AG04450 (cell line): ENCODE results near the gene RFTN1. TPM values are rescaled to one million over a fixed set of nuclear protein-coding genes. Genes with fewer than 3 reads are reported as not detected.

ENCODE experiments used
- CTCF ChIA-PET: fragments of 300-600, 350-600 bp; formaldehyde crosslinking; extraction: SDS; loops from one replicate; lab custom pipeline; 2022; ENCODE audit warnings: antibody characterized with exemption, inconsistent platforms; lab: Charles Lee
- POLR2A ChIA-PET: fragments of 350-600 bp; formaldehyde crosslinking; extraction: SDS; loops from one replicate; lab custom pipeline; 2021; ENCODE audit warnings: antibody characterized with exemption, inconsistent platforms; lab: Yijun Ruan, JAX
- DNase-seq: peaks from one replicate; pipeline ENCODE4 v3.0.0-alpha.2; 2011; ENCODE audit warnings: low read depth, low spot score
- H3K27ac ChIP-seq: one replicate; pipeline ENCODE4 v1.5.1; 2012; ENCODE audit warnings: low read depth, low read length, control low read depth
- H3K27me3 ChIP-seq: one replicate; pipeline ENCODE4 v1.6.0; 2012; ENCODE audit warnings: low read length; ENCODE audit not compliant: control insufficient read depth, insufficient read depth
- H3K4me3 ChIP-seq: 2 replicates; pipeline ENCODE4 v1.5.1; 2011; ENCODE audit warnings: mild to moderate bottlenecking, low read depth, low read length, control low read depth
- H3K9me3 ChIP-seq: 2 replicates; pipeline ENCODE4 v1.5.1; 2012; ENCODE audit warnings: low read length; ENCODE audit not compliant: control insufficient read depth, insufficient read depth
- polyA plus RNA-seq: library from polyadenylated mRNA; depleted of rRNA; stranded (reverse); fragments of >200 nt; gene quantifications from 2 replicates; pipeline ENCODE4 v1.2.3, GENCODE V29; 2011
- TF ChIP-seq, protein P1 (sequence below): IDR thresholded peaks from 2 replicates; pipeline ENCODE4 v1.5.1; 2011; ENCODE audit warnings: low read depth, low read length, control low read depth, inconsistent platforms

Gene RFTN1
- polyA plus RNA-seq, 1 experiment = 97.3 TPM

DNA sequence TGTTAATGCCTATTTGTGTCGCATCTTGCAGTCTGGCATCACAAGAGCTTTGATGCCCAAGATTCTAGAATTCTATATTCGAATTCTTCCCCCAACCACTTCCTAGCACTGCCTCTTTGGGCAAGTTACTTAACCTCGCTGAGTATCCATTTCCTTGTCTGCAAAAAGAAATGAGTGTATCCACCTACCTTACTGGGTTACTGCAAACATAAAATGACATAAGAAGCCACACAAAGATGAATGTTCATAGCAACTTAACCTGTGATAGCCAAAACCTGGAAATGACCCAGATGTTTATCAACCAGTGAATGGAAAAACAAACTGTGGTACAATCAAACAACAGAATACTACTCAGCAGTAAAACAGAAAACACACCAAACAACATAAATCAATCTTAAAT lies 24.9 kb downstream of the RFTN1 start:
- TF ChIP-seq, protein P1, sequence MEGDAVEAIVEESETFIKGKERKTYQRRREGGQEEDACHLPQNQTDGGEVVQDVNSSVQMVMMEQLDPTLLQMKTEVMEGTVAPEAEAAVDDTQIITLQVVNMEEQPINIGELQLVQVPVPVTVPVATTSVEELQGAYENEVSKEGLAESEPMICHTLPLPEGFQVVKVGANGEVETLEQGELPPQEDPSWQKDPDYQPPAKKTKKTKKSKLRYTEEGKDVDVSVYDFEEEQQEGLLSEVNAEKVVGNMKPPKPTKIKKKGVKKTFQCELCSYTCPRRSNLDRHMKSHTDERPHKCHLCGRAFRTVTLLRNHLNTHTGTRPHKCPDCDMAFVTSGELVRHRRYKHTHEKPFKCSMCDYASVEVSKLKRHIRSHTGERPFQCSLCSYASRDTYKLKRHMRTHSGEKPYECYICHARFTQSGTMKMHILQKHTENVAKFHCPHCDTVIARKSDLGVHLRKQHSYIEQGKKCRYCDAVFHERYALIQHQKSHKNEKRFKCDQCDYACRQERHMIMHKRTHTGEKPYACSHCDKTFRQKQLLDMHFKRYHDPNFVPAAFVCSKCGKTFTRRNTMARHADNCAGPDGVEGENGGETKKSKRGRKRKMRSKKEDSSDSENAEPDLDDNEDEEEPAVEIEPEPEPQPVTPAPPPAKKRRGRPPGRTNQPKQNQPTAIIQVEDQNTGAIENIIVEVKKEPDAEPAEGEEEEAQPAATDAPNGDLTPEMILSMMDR = no peak
- Histone ChIP-seq H3K27ac (no peak overlapping the region), H3K27me3 (no peaks in the 10 kb centered on the region), H3K9me3 (no peaks in the 10 kb centered on the region; the same call in 1 of the 2 replicates), H3K4me3 (no peak overlapping the region)
- DNase-seq = no peak
- POLR2A ChIA-PET = no interaction called here
- CTCF ChIA-PET = interaction anchor here (0.6 kb wide), 1 partner anchor 178 kb away, joined by 3 read pairs; no protein-coding TSS in a partner anchor

GRCh38 chr3:16487511-16488175 lies 25.9 kb downstream of the RFTN1 start:
- Histone ChIP-seq H3K27ac (no peak overlapping the region), H3K27me3 (no peaks in the 10 kb centered on the region), H3K9me3 (no peaks in the 10 kb centered on the region; the same call in 1 of the 2 replicates), H3K4me3 (no peak overlapping the region)
- ChIA-PET POLR2A (no interaction called here), CTCF (no interaction called here)
- TF ChIP-seq, protein P1 = no peak
- DNase-seq = no peak

DNA sequence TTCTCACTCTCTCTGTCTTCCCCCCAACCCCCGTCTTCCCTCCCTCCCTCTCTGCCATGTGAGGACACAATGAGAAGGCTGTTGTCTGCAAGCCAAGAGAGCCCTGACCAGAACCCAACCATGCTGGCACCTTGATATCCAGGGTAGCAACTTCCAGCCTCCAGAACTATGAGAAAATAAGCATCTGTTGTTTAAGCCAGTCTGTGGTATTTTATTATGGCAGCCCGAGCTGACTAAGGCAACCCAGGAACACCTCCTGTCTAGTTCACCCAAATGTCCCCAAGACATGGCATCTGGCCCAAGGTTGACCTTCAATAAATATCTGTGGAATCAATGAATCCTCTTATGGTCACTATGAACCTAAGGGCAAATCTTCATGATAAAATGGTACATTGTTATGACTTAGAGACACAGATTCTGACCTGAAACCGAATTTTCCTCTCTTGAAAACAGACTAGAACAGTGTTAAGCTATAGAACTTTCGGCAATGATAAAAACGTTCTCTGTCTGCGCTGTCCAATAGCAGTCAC lies 26.5 kb downstream of the RFTN1 start:
- H3K27me3 ChIP-seq = no peaks in the 10 kb centered on the region
- no peak overlapping the region for H3K4me3 ChIP-seq
- no peak overlapping the region for H3K27ac ChIP-seq
- TF ChIP-seq, protein P1 = no peak
- CTCF ChIA-PET = no interaction called here
- H3K9me3 ChIP-seq = no peaks in the 10 kb centered on the region; the same call in 1 of the 2 replicates
- POLR2A ChIA-PET = no interaction called here
- DNase-seq = no peak

DNA sequence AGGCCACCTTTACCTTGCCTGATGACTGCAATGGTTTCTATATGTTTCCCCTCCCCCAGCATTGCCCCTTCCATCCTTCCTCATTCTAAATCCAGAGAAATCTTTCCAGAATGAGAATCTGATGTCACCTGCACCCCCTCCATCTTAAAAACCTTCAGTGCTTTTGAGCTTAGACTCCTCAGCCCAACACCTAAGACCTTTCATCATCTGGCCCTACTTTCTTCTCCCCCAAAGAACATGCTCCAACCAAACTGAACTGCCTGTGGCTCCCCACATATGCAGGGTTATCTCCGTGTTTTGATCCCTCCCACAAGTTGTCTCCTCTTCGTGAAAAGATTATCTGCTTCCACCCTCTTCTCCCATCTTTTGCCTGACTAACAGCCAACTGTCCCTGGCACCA lies 27.3 kb downstream of the RFTN1 start:
- no peak overlapping the region for H3K27ac ChIP-seq

More for the DNA sequence above, 27.3 kb downstream of the RFTN1 start:
- Histone ChIP-seq H3K4me3 (no peak overlapping the region), H3K9me3 (no peaks in the 10 kb centered on the region; the same call in 1 of the 2 replicates), H3K27me3 (no peaks in the 10 kb centered on the region)
- DNase-seq = no peak
- ChIA-PET CTCF (no interaction called here), POLR2A (no interaction called here)
- TF ChIP-seq, protein P1 = no peak
